ENCODE results near the gene THEM4. TPM values are rescaled to one million over a fixed set of nuclear protein-coding genes. Genes with fewer than 3 reads are reported as not detected.

The THEM4 gene
- total RNA-seq, 2 experiments from 2014 or later = 24.0 to 24.5 TPM

GRCh38 chr1:151871284-151872030, 37.9 kb downstream of the THEM4 start:
- Mint-ChIP-seq H3K36me3 (ENCODE audit: low read depth) (peaks cover 37% of the 10 kb centered on the region), H3K9me3 (no peaks in the 10 kb centered on the region), H3K4me1 (ENCODE audit: low read depth) (peaks cover 27% of the 10 kb centered on the region), H3K27me3 (no peaks in the 10 kb centered on the region), H3K4me3 (no peak overlapping the region), H3K27ac (no peak overlapping the region)
- Histone ChIP-seq H3K4me1 (ENCODE audit: insufficient read depth, low read length) (no peaks in the 10 kb centered on the region), H3K4me3 (ENCODE audit: low read length) (no peak overlapping the region), H3K9me3 (ENCODE audit: control insufficient read depth in 1 of 2, insufficient read depth in 1 of 2, low read length in 2 of 2) (no peaks in the 10 kb centered on the region), H3K27ac (ENCODE audit: low read depth in 1 of 2, low read length in 2 of 2) (no peak overlapping the region), H3K27me3 (ENCODE audit: control insufficient read depth in 1 of 2, insufficient read depth in 2 of 2, low read length in 2 of 2) (no peaks in the 10 kb centered on the region), H3K36me3 (ENCODE audit: insufficient read depth, low read length) (peaks cover 25% of the 10 kb centered on the region)
- ATAC-seq (ENCODE audit: poor library complexity) (no peak), DNase-seq (no peak)
- intact Hi-C loops (cut with DNase I, micrococcal nuclease) = no loop called here
- no peak for TF ChIP-seq CTCF (IDR thresholded peaks at IDR 0.05)
- ChIA-PET POLR2A (interaction anchor here (1.0 kb wide), 2 partner anchors 11 to 33 kb away, joined by 3 to 4 read pairs; no protein-coding TSS in a partner anchor), CTCF (no interaction called here)

- ChIA-PET CTCF (no interaction called here), POLR2A (no interaction called here)
- Mint-ChIP-seq H3K4me3 (no peak overlapping the region), H3K9me3 (no peaks in the 10 kb centered on the region), H3K27me3 (no peaks in the 10 kb centered on the region), H3K36me3 (ENCODE audit: low read depth) (peaks cover 8% of the 10 kb centered on the region), H3K27ac (no peak overlapping the region), H3K4me1 (ENCODE audit: low read depth) (peaks cover 5% of the 10 kb centered on the region)
- no peak for TF ChIP-seq CTCF (IDR thresholded peaks at IDR 0.05)
- intact Hi-C loops (cut with DNase I, micrococcal nuclease) = no loop called here
- no peak overlapping the region for H3K4me3 ChIP-seq (ENCODE audit: low read length)
- DNase-seq = no peak
- H3K9me3 ChIP-seq (ENCODE audit: control insufficient read depth in 1 of 2, insufficient read depth in 1 of 2, low read length in 2 of 2) = no peaks in the 10 kb centered on the region
- H3K27ac ChIP-seq (ENCODE audit: low read depth in 1 of 2, low read length in 2 of 2) = no peak overlapping the region
- no peaks in the 10 kb centered on the region for H3K4me1 ChIP-seq (ENCODE audit: insufficient read depth, low read length)
- no peak for ATAC-seq (ENCODE audit: poor library complexity)
- peaks cover 9% of the 10 kb centered on the region for H3K36me3 ChIP-seq (ENCODE audit: insufficient read depth, low read length)
- H3K27me3 ChIP-seq (ENCODE audit: control insufficient read depth in 1 of 2, insufficient read depth in 2 of 2, low read length in 2 of 2) = no peaks in the 10 kb centered on the region
Observed at GRCh38 chr1:151868486-151868885, 40.8 kb downstream of the THEM4 start.

GRCh38 chr1:151867765-151868411, 41.4 kb downstream of the THEM4 start:
- intact Hi-C loops (cut with DNase I, micrococcal nuclease) = no loop called here
- H3K4me3 Mint-ChIP-seq = no peak overlapping the region
- Histone ChIP-seq H3K36me3 (ENCODE audit: insufficient read depth, low read length) (peaks cover 3% of the 10 kb centered on the region), H3K4me3 (ENCODE audit: low read length) (no peak overlapping the region), H3K27ac (ENCODE audit: low read depth in 1 of 2, low read length in 2 of 2) (no peak overlapping the region), H3K4me1 (ENCODE audit: insufficient read depth, low read length) (no peaks in the 10 kb centered on the region), H3K9me3 (ENCODE audit: control insufficient read depth in 1 of 2, insufficient read depth in 1 of 2, low read length in 2 of 2) (no peaks in the 10 kb centered on the region), H3K27me3 (ENCODE audit: control insufficient read depth in 1 of 2, insufficient read depth in 2 of 2, low read length in 2 of 2) (no peaks in the 10 kb centered on the region)
- ATAC-seq (ENCODE audit: poor library complexity) = no peak
- peak in 2 of 14 experiments; percentile 45 to 48 for DNase-seq
- H3K4me1 Mint-ChIP-seq (ENCODE audit: low read depth) = peaks cover 5% of the 10 kb centered on the region
- ChIA-PET CTCF (no interaction called here), POLR2A (no interaction called here)
- H3K9me3 Mint-ChIP-seq = no peaks in the 10 kb centered on the region
- no peaks in the 10 kb centered on the region for H3K27me3 Mint-ChIP-seq
- H3K27ac Mint-ChIP-seq = no peak overlapping the region
- H3K36me3 Mint-ChIP-seq (ENCODE audit: low read depth) = peaks cover 2% of the 10 kb centered on the region
- TF ChIP-seq CTCF (IDR thresholded peaks at IDR 0.05) = no peak
